Heart left ventricle (tissue), 13 donors: ENCODE measurements around the gene NR0B1.

Experiments
- CTCF ChIP-seq, 12 donors: fragments of 200-600 bp; sonication (generic) in 4 of 12; IDR thresholded peaks; one replicate each; pipeline versions ENCODE4 v1.5.0 to v1.8.0; 2018 to 2022; ENCODE audit warnings: antibody characterized with exemption in 12 of 12, mild to moderate bottlenecking in 5 of 12
- POLR2A ChIP-seq, 2 donors: fragments of 450-650 bp; IDR thresholded peaks; one replicate each; pipeline ENCODE4 v1.6.1; 2017; ENCODE audit warnings: antibody characterized with exemption in 2 of 2, mild to moderate bottlenecking in 2 of 2, moderate library complexity in 2 of 2
- donor health status: ischemic (EF 13 %, LVEDD 7.1; RV severe dilation, severe dysfunction).
- donor health status: DM: no; HTN: yes; CAD: no.
- donor health status: DM: no; HTN: no; CAD: no.
- donor health status: ischemic (EF 25% LVEDD 6.9; RV normal size, moderate dysfunction).
- donor health status: ischemic (EF 25% LVEDD 5.7; RV mildly dilated, moderate dysfunction).
- donor health status: ischemic (EF 35%, LVEDD 5.7; RV mildly dilated, moderate dysfunction).
- donor health status: nonischemic (EF 11% LVEDD 7.7; RV severe dilation, severe dysfunction).
- donor health status: DM: yes; HTN: yes; CAD: no.
- donor health status: PGD.
- donor health status: ischemic (EF 29% LVEDD 5.4; RV normal size, mild dysfunction).
- donor health status: nonischemic (EF 23%, LVEDD 6.1; RV moderate dilation, normal function).

- no peak for TF ChIP-seq CTCF (IDR thresholded peaks at IDR 0.05)
- TF ChIP-seq POLR2A (IDR thresholded peaks at IDR 0.05): no peak
Observed at GRCh38 chrX:30343206-30343605, 34.0 kb upstream of the NR0B1 start.
